ENCODE results near the gene USH1C. TPM values are rescaled to one million over a fixed set of nuclear protein-coding genes. Genes with fewer than 3 reads are reported as not detected.

USH1C gene
- total and polyA plus RNA-seq, 2 of the 13 experiments (the other 11 are each of a cell fraction or from before 2014, with no cell fraction given), result not detected

GRCh38 chr11:17517186-17517585 lies 27.0 kb downstream of the USH1C start (continued):
- TF ChIP-seq SNAPC5 (CRISPR knock-in tag; IDR thresholded peaks at IDR 0.05; ENCODE audit: borderline replicate concordance) (no peak), ZNF563 (CRISPR knock-in tag; IDR thresholded peaks at IDR 0.05) (no peak)

GRCh38 chr11:17516551-17517150 lies 27.6 kb downstream of the USH1C start:
- 39% methylated on average over 6 of the region's 7 CpGs for WGBS (ENCODE audit: low lambda C conversion rate)
- peaks cover 1 to 5% of the 10 kb centered on the region in 2 experiments; a peak in 3 of 5 replicates for H3K27me3 ChIP-seq (ENCODE audit: control insufficient read depth in 1 of 2, insufficient read depth in 2 of 2, low read length in 2 of 2)
- H3K4me1 ChIP-seq (ENCODE audit: insufficient read depth, low read length), result no peaks in the 10 kb centered on the region
- no peak overlapping the region for H3K4me3 ChIP-seq (replicated peaks in 1 of 3; ENCODE audit: insufficient read depth in 1 of 3, low read depth in 2 of 3, low read length in 3 of 3)
- TF ChIP-seq SCMH1 (CRISPR knock-in tag; IDR thresholded peaks at IDR 0.05; ENCODE audit: borderline replicate concordance) (no peak), USF2 (IDR thresholded peaks at IDR 0.05; ENCODE audit: low read depth, low read length) (no peak), USF2 (CRISPR knock-in tag; IDR thresholded peaks at IDR 0.05; ENCODE audit: borderline replicate concordance) (no peak), REL (CRISPR knock-in tag; conservative IDR thresholded peaks at IDR 0.05) (no peak), HNF4A (CRISPR knock-in tag; IDR thresholded peaks at IDR 0.05) (no peak), RBFOX2 (IDR thresholded peaks at IDR 0.05; ENCODE audit: low read depth, low read length) (no peak), HOXA7 (CRISPR knock-in tag; IDR thresholded peaks at IDR 0.05) (no peak), ZHX2 (IDR thresholded peaks at IDR 0.05; ENCODE audit: low read depth) (no peak), ZHX2 (CRISPR knock-in tag; IDR thresholded peaks at IDR 0.05; ENCODE audit: borderline replicate concordance) (no peak), SP140L (CRISPR knock-in tag; IDR thresholded peaks at IDR 0.05; ENCODE audit: borderline replicate concordance) (no peak)
- H3K36me3 ChIP-seq (replicated peaks in 1 of 2; ENCODE audit: control insufficient read depth in 1 of 2, insufficient read depth in 2 of 2, low read length in 2 of 2), result no peaks in the 10 kb centered on the region
- no peaks in the 10 kb centered on the region for H4K20me1 ChIP-seq (ENCODE audit: insufficient read depth, low read length)
- no peak overlapping the region for H3K9ac ChIP-seq (ENCODE audit: insufficient read depth, low read depth, low read length)
- BruUV-seq (replicated peaks), result no TSS peak
- ChIA-PET CTCF (ENCODE audit: low intra/inter-chr PET ratio, low total read pairs) (no interaction called here), POLR2A (no interaction called here)
- no peak for FAIRE-seq
- intact Hi-C loops (cut with micrococcal nuclease; ENCODE audit: unreplicated experiment), result no loop called here
- H3K4me2 ChIP-seq (ENCODE audit: low read depth, low read length), result no peak overlapping the region
- H3K9me3 ChIP-seq (ENCODE audit: low read length), result no peaks in the 10 kb centered on the region
- in situ Hi-C loops (cut with HindIII; ENCODE audit: extremely low pct_ligation_motif_present, low pct_unique_long_range_greater_than_20kb), result loop anchor here (25.0 kb wide), 1 partner anchor 279 kb away; no protein-coding TSS in a partner anchor
- no peak for DNase-seq (ENCODE audit: low spot score)
- no peak for ATAC-seq
- H3K79me2 ChIP-seq (ENCODE audit: insufficient read depth, low read length), result no peaks in the 10 kb centered on the region
- H3K27ac ChIP-seq (ENCODE audit: extremely low read length, insufficient read depth, low read length), result no peak overlapping the region
- H2AFZ ChIP-seq (ENCODE audit: low read length), result no peak overlapping the region
